HG03520 (cell line): ENCODE data around the gene PDIA3.
"Not testable (repeated sequence)": the region's sequence is repeated elsewhere in the genome, so short reads cannot be mapped to it uniquely, and the experiment has no call there.

Experiments used
- ATAC-seq: cut with Tn5 transposase; IDR thresholded peaks from one replicate; pipeline ENCODE4 v1.9.1; 2021; ENCODE audit warnings: mild to moderate bottlenecking, moderate library complexity; ENCODE audit not compliant: unreplicated experiment

PDIA3 gene

GRCh38 chr15:43776101-43776717 is 30.0 kb downstream of the PDIA3 start:
- peak; percentile 47 for ATAC-seq

GRCh38 chr15:43776718-43777266 is 30.6 kb downstream of the PDIA3 start, which contains the start of gene ELL3:
TSS of gene ELL3 (minus strand) at chr15:43776966. CDS start at chr15:43776901, 65 bp downstream.
- ATAC-seq, result peak; percentile 27

GRCh38 chr15:43777267-43777914 is 31.2 kb downstream of the PDIA3 start:
- peak; percentile 40 for ATAC-seq

GRCh38 chr15:43779016-43779415 is 32.8 kb downstream of the PDIA3 start:
- ATAC-seq, result no peak

- no peak for ATAC-seq
Observed at GRCh38 chr15:43789409-43789808, 43.2 kb downstream of the PDIA3 start.

- peak; percentile 83 for ATAC-seq
Observed at GRCh38 chr15:43791993-43792760, 45.9 kb downstream of the PDIA3 start, which contains the start of gene SERF2. TSS of gene SERF2 (plus strand) at chr15:43792320. CDS start at chr15:43792377, 57 bp downstream.

GRCh38 chr15:43792761-43793476 is 46.7 kb downstream of the PDIA3 start:
- no peak for ATAC-seq

DNA sequence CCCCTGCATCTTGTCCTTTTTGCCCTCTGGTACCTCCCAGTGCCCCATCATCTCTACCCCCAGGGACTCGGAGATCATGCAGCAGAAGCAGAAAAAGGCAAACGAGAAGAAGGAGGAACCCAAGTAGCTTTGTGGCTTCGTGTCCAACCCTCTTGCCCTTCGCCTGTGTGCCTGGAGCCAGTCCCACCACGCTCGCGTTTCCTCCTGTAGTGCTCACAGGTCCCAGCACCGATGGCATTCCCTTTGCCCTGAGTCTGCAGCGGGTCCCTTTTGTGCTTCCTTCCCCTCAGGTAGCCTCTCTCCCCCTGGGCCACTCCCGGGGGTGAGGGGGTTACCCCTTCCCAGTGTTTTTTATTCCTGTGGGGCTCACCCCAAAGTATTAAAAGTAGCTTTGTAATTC is 47.4 kb downstream of the PDIA3 start:
- no peak for ATAC-seq

DNA sequence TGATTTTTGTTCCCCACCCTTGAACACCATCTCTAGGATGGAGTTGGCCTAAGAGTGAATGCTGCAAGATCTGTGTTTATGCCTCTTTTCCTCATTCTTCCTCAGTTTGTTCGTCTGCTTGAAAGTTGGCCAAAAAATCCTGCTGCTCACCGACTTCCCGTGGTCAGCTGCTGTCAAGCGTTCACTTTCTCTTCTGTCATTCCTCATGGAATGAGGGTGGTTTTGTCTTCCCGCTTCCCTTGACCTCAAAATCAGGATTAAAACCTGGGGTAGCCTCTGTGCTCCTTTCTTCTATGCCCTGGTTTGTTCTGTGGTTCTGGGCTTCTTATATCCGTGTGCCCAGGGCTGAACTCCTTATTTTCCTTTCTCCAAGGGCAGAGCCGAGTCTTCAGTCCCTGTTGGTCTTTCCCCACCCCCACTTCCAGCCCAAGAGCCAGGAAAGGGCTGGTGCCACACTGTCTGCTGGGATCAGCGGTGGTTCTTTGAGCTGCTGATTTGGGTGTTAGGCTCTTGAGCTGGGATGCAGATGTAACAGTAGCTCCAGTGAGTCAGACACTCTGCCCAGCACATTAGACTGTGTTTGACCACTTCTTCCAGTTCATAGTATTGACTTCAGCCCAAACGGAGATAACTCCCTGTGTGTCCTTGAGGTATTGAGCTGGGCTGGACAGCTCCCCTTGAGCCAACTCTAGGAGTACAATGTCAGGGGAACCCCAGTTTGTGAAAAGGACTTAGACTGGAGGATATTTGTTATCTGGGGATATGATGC is 48.2 kb downstream of the PDIA3 start:
- no peak for ATAC-seq

- ATAC-seq, result no peak
Observed at GRCh38 chr15:43795197-43795596, 49.0 kb downstream of the PDIA3 start.

- no peak for ATAC-seq
Observed at GRCh38 chr15:43795997-43796396, 49.8 kb downstream of the PDIA3 start.

DNA sequence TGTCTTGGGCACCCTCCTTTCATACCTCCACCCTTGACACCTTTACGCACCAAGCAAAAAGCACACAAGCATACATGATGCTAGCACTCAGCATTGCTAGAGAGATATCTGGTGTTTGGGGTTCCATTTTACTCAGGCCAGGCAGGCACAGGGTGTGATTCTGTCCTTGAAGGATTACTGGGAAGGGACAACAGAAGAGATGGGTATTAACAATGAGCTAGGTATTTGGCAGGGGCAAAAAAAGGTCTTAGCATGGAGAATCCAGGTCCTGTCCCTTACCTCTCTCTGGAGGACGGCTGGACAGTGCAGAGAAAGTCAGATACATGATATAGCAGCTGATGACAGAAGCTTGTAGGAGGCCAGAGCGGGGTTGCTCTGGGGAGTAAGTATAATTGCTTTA is 50.3 kb downstream of the PDIA3 start:
- no peak for ATAC-seq

DNA sequence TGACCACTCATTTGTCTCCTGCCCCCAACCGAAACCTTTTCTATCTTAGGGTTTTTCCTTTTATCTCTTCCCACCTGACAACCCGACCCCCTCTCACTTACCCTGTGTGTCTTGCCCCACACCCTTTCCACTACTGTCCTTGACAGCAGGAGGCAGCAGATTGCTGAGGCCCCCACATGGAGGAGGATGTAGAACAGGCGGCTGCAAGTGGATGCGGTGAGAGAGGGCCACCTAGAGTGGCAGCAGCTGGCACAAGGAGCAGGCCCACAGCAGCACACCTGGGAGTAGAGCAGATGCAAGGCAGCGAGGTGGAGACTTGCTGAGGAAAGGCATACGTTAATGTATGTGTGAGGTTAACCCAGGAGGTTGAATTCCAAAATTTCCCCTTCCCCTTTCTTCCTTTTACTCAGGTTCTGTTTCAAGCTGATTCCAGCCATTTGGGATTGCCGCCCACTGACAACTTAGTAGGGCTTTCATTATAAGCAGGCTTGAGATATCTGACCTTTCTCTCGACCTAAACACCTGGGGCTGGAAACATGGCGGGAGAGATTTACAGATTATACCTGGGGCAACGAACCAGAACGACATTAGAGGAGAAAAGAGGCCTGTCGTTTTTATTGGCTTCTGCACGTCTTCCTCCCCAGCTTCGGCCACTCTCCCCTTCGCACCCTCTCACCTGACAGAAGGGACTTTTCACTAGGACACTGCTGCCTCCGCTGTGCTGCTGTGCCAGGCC is 53.1 kb downstream of the PDIA3 start:
- ATAC-seq, result no peak

DNA sequence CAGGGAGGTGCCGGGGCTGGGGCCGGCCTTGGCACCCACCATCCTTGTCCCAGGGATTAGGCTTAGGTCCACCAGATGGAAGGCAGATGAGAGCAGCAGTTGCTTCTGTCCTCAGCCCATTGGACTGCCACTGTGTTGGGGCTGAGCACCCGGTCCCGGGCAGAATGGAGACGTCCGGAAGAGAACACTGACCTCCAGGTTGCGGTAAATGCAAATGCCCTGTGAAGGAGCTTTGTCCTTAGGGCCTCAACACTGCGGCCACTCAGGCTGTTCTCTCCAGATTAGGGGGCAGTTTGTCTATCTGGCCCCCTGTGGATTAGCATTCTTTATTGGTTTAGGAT is 53.7 kb downstream of the PDIA3 start, which contains the start of gene SERINC4:
Gene SERINC4, minus strand, starts transcription at position 276 of the 341 bp plus-strand sequence. Its CDS starts 234 bp downstream, at position 42.
- no peak for ATAC-seq

GRCh38 chr15:43800286-43801141 is 54.3 kb downstream of the PDIA3 start, which contains the start of gene HYPK:
TSS of gene HYPK (plus strand) at chr15:43800599. CDS start at chr15:43800623, 24 bp downstream.
- no peak for ATAC-seq

DNA sequence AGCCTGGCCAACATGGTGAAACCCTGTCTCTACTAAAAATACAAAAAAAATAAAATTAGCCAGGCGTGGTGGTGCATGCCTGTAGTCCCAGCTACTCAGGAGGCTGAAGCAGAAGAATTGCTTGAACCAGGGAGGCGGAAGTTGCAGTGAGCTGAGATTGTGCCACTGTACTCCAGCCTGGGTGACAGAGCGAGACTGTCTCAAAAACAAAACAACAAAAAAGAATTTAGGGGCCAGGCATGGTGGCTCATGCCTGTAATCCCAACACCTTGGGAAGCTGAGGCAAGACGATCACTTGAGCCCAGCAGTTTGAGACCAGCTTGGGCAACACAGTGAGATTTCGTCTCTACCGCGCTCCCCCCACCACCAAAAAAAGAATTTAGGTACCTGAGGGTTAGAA is 56.4 kb downstream of the PDIA3 start:
- not testable (repeated sequence) for ATAC-seq

DNA sequence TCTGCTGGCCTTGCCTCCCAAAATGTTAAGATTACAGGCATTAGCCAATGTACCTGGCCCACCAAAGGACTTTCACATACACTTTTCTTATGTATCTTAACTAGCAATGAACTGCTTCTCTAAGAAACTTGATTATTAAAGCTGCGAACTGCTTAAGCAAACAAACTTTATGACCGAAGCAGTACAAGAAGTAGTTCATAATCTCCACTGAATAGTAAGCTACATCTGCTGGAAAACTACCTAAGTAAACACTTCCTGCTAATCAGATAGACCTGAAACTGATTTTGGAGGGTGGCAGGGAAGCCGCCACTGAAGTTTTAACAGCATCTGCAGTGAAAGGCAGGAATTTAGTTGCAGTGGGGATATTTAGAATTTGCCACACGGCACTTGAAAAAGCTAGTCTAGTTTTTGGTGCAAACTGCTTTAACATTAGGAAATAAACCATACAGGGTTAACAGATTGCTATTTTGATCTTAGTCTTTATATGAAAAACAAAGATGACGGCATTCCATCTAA is 62.3 kb downstream of the PDIA3 start:
- ATAC-seq, result no peak
